Nephron progenitor cell (in vitro differentiated cells): ENCODE data around the gene WRNIP1.

Source experiments
- DNase-seq: peaks from one replicate; pipeline ENCODE4 v3.0.0; 2021
- H3K27ac Mint-ChIP-seq: 2 replicates; pipeline ENCODE4 v1.8.0; 2021; ENCODE audit warnings: mild to moderate bottlenecking, moderate library complexity, mixed read lengths
- H3K27me3 Mint-ChIP-seq: 2 replicates; pipeline ENCODE4 v1.8.0; 2021; ENCODE audit warnings: mild to moderate bottlenecking, low read depth, mixed read lengths; ENCODE audit not compliant: poor library complexity
- H3K36me3 Mint-ChIP-seq: 2 replicates; pipeline ENCODE4 v1.8.0; 2021; ENCODE audit warnings: low read depth, mixed read lengths
- H3K4me1 Mint-ChIP-seq: 2 replicates; pipeline ENCODE4 v1.8.0; 2021; ENCODE audit warnings: mixed read lengths
- H3K4me3 Mint-ChIP-seq: 2 replicates; pipeline ENCODE4 v1.8.0; 2021; ENCODE audit warnings: mild to moderate bottlenecking, moderate library complexity, mixed read lengths
- H3K9me3 Mint-ChIP-seq: 2 replicates; pipeline ENCODE4 v1.8.0; 2021; ENCODE audit warnings: mild to moderate bottlenecking, moderate library complexity, mixed read lengths
- CTCF ChIP-seq: fragments of 200-600 bp; sonication (generic); IDR thresholded peaks from 2 replicates; pipeline ENCODE4 v1.5.0; 2021; ENCODE audit warnings: antibody characterized with exemption

The WRNIP1 gene

DNA sequence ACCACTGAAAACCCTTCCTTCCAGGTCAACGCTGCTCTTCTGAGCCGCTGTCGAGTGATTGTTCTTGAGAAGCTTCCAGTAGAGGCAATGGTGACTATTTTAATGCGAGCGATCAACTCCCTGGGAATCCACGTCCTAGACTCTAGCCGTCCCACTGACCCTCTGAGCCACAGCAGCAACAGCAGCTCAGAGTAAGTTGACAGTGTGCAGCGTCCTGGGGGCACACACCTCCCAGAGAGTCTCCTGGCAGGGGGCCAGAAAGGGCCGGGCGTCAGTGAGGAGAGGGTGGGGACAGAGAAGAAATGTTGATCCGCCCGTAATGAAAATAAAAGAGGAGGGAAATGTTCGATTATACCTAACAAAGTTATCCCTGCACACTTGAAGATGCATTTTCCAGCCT lies 5.0 kb downstream of the WRNIP1 start:
- Mint-ChIP-seq H3K27me3 (no peaks in the 10 kb centered on the region), H3K4me3 (peak overlapping the region; percentile 14), H3K27ac (no peak overlapping the region), H3K9me3 (no peaks in the 10 kb centered on the region), H3K4me1 (peaks cover 45% of the 10 kb centered on the region), H3K36me3 (peaks cover 49% of the 10 kb centered on the region)
- TF ChIP-seq CTCF, result no peak
- no peak for DNase-seq

GRCh38 chr6:2771079-2771478 lies 5.9 kb downstream of the WRNIP1 start:
- TF ChIP-seq CTCF, result no peak
- DNase-seq, result no peak
- H3K4me3 Mint-ChIP-seq, result no peak overlapping the region
- no peaks in the 10 kb centered on the region for H3K9me3 Mint-ChIP-seq
- no peak overlapping the region for H3K27ac Mint-ChIP-seq
- H3K36me3 Mint-ChIP-seq, result peaks cover 54% of the 10 kb centered on the region
- peaks cover 45% of the 10 kb centered on the region for H3K4me1 Mint-ChIP-seq
- H3K27me3 Mint-ChIP-seq, result no peaks in the 10 kb centered on the region

- Mint-ChIP-seq H3K36me3 (peaks cover 63% of the 10 kb centered on the region), H3K27ac (no peak overlapping the region), H3K4me1 (peaks cover 34% of the 10 kb centered on the region), H3K4me3 (no peak overlapping the region), H3K9me3 (no peaks in the 10 kb centered on the region), H3K27me3 (no peaks in the 10 kb centered on the region)
- TF ChIP-seq CTCF, result no peak
- DNase-seq, result no peak
These were observed 7.6 kb downstream of the WRNIP1 start for GRCh38 chr6:2772840-2773239.

GRCh38 chr6:2773449-2773848 lies 8.3 kb downstream of the WRNIP1 start:
- Mint-ChIP-seq H3K36me3 (peaks cover 62% of the 10 kb centered on the region), H3K4me3 (no peak overlapping the region), H3K27me3 (no peaks in the 10 kb centered on the region), H3K27ac (no peak overlapping the region), H3K4me1 (peaks cover 28% of the 10 kb centered on the region), H3K9me3 (no peaks in the 10 kb centered on the region)
- no peak for TF ChIP-seq CTCF
- DNase-seq, result no peak

- H3K27me3 Mint-ChIP-seq, result no peaks in the 10 kb centered on the region
- H3K36me3 Mint-ChIP-seq, result peaks cover 63% of the 10 kb centered on the region
- no peak overlapping the region for H3K4me3 Mint-ChIP-seq
- H3K4me1 Mint-ChIP-seq, result peaks cover 23% of the 10 kb centered on the region
- no peak overlapping the region for H3K27ac Mint-ChIP-seq
- no peak for DNase-seq
- TF ChIP-seq CTCF, result no peak
- no peaks in the 10 kb centered on the region for H3K9me3 Mint-ChIP-seq
These were observed 9.8 kb downstream of the WRNIP1 start for GRCh38 chr6:2775003-2775402.

GRCh38 chr6:2777249-2777648 lies 12.1 kb downstream of the WRNIP1 start:
- H3K9me3 Mint-ChIP-seq, result no peaks in the 10 kb centered on the region
- no peaks in the 10 kb centered on the region for H3K27me3 Mint-ChIP-seq
- H3K36me3 Mint-ChIP-seq, result peaks cover 62% of the 10 kb centered on the region
- no peak for DNase-seq
- no peak overlapping the region for H3K4me3 Mint-ChIP-seq
- H3K27ac Mint-ChIP-seq, result no peak overlapping the region
- H3K4me1 Mint-ChIP-seq, result peaks cover 25% of the 10 kb centered on the region
- TF ChIP-seq CTCF, result no peak
